Fibroblast of skin of abdomen (primary cell): ENCODE measurements around the gene BUD31.

ENCODE experiments used
- DNase-seq: peaks from one replicate; pipeline ENCODE4 v3.0.0-alpha.2; 2013

The BUD31 gene

GRCh38 chr7:99437946-99438572, 29.3 kb downstream of the BUD31 start:
- DNase-seq = no peak

GRCh38 chr7:99438573-99439480, 30.1 kb downstream of the BUD31 start, which contains the start of the genes CPSF4 and PTCD1:
Gene CPSF4 (plus strand): TSS chr7:99438943. CDS start chr7:99439083, 140 bp downstream.
Gene PTCD1 (minus strand): TSS chr7:99438798. CDS start chr7:99435242, 3,556 bp downstream.
- DNase-seq = peak; percentile 95

- DNase-seq = peak; percentile 47
These were observed 31.4 kb downstream of the BUD31 start for GRCh38 chr7:99440195-99440594.

- DNase-seq = no peak
These were observed 37.3 kb downstream of the BUD31 start for GRCh38 chr7:99446096-99446495.

GRCh38 chr7:99447943-99448342, 39.2 kb downstream of the BUD31 start:
- DNase-seq = no peak

- DNase-seq = no peak
These were observed 40.1 kb downstream of the BUD31 start for GRCh38 chr7:99448855-99449254.

- DNase-seq = no peak
These were observed 40.6 kb downstream of the BUD31 start for GRCh38 chr7:99449326-99449725.

- DNase-seq = no peak
These were observed 43.2 kb downstream of the BUD31 start for GRCh38 chr7:99451936-99452335.

GRCh38 chr7:99452541-99452940, 43.8 kb downstream of the BUD31 start:
- DNase-seq = no peak

GRCh38 chr7:99453105-99453504, 44.3 kb downstream of the BUD31 start:
- no peak for DNase-seq

- DNase-seq = no peak
These were observed 47.1 kb downstream of the BUD31 start for GRCh38 chr7:99455874-99456273.

GRCh38 chr7:99456288-99456687, 47.5 kb downstream of the BUD31 start:
- DNase-seq = no peak

- no peak for DNase-seq
These were observed 48.4 kb downstream of the BUD31 start for GRCh38 chr7:99457050-99457649.

- no peak for DNase-seq
These were observed 49.1 kb downstream of the BUD31 start for GRCh38 chr7:99457650-99458493.

- peak; percentile 11 for DNase-seq
These were observed 50.3 kb downstream of the BUD31 start for GRCh38 chr7:99459087-99459486.

GRCh38 chr7:99460651-99461050, 51.9 kb downstream of the BUD31 start:
- no peak for DNase-seq

- DNase-seq = no peak
These were observed 52.5 kb downstream of the BUD31 start for GRCh38 chr7:99461221-99461620.

- DNase-seq = no peak
These were observed 56.6 kb downstream of the BUD31 start for GRCh38 chr7:99465421-99465768.

- DNase-seq = no peak
These were observed 59.7 kb downstream of the BUD31 start for GRCh38 chr7:99468336-99468918.
